Cardiac muscle cell (in vitro differentiated cells and primary cell): ENCODE measurements around the gene ROPN1L. TPM values are rescaled to one million over a fixed set of nuclear protein-coding genes. Genes with fewer than 3 reads are reported as not detected.

Experiments used
- DNase-seq, 2 donors: peaks; one replicate each; pipeline versions ENCODE4 v3.0.0 to v3.0.0-alpha.2; 2010 to 2017; ENCODE audit warnings: low read depth in 1 of 2, low spot score in 1 of 2
- H3K27ac ChIP-seq: fragments of 200-600 bp; sonication (generic); 2 replicates; pipeline ENCODE4 v1.5.1; 2016
- H3K27me3 ChIP-seq: fragments of 200-600 bp; sonication (generic); 2 replicates; pipeline ENCODE4 v1.6.0; 2016; ENCODE audit warnings: control low read depth
- H3K36me3 ChIP-seq: fragments of 200-600 bp; sonication (generic); 2 replicates; pipeline ENCODE4 v1.5.1; 2016; ENCODE audit warnings: control low read depth
- H3K4me1 ChIP-seq: fragments of 200-600 bp; sonication (generic); 2 replicates; pipeline ENCODE4 v1.8.1; 2017; ENCODE audit warnings: low read depth, mild to moderate bottlenecking, mixed run types
- H3K4me3 ChIP-seq: fragments of 200-600 bp; sonication (generic); 2 replicates; pipeline ENCODE4 v1.5.1; 2016; ENCODE audit warnings: mild to moderate bottlenecking
- H3K9me3 ChIP-seq: fragments of 200-600 bp; sonication (generic); 2 replicates; pipeline ENCODE4 v1.5.1; 2017; ENCODE audit warnings: low read depth, mild to moderate bottlenecking, control low read depth
- CTCF ChIP-seq: IDR thresholded peaks from 2 replicates; pipeline ENCODE4 v1.5.1; 2012; ENCODE audit warnings: low read depth, mild to moderate bottlenecking, low read length
- polyA plus RNA-seq: library from polyadenylated mRNA; unstranded; fragments of >200 nt; fragmentation: Nextera tagmentation; extraction: Ambion mirVana; gene quantifications from 2 replicates; pipeline ENCODE4 v1.2.1, GENCODE V29; 2016
- total RNA-seq: library from RNA; depleted of rRNA; stranded (reverse); fragments of >200 nt; gene quantifications from 2 replicates; pipeline ENCODE4 v1.2.3, GENCODE V29; 2016

The ROPN1L gene
- total and polyA plus RNA-seq, 2 experiments from 2014 or later = 1.3 TPM

- Histone ChIP-seq H3K27ac (no peak overlapping the region), H3K4me1 (no peaks in the 10 kb centered on the region), H3K9me3 (no peaks in the 10 kb centered on the region), H3K27me3 (no peaks in the 10 kb centered on the region), H3K4me3 (no peak overlapping the region), H3K36me3 (no peaks in the 10 kb centered on the region)
- TF ChIP-seq CTCF = no peak
- DNase-seq = no peak
Measured at GRCh38 chr5:10486511-10487344, 45.0 kb downstream of the ROPN1L start.

- no peak for TF ChIP-seq CTCF
- no peaks in the 10 kb centered on the region for H3K36me3 ChIP-seq
- H3K9me3 ChIP-seq = no peaks in the 10 kb centered on the region
- H3K27ac ChIP-seq = no peak overlapping the region
- no peaks in the 10 kb centered on the region for H3K27me3 ChIP-seq
- no peak overlapping the region for H3K4me3 ChIP-seq
- no peak for DNase-seq
- H3K4me1 ChIP-seq = no peaks in the 10 kb centered on the region
Measured at GRCh38 chr5:10488144-10488543, 46.5 kb downstream of the ROPN1L start.

- no peak for DNase-seq
- Histone ChIP-seq H3K27ac (no peak overlapping the region), H3K4me3 (no peak overlapping the region), H3K36me3 (no peaks in the 10 kb centered on the region), H3K27me3 (no peaks in the 10 kb centered on the region), H3K9me3 (no peaks in the 10 kb centered on the region), H3K4me1 (no peaks in the 10 kb centered on the region)
- TF ChIP-seq CTCF = no peak
Measured at GRCh38 chr5:10489810-10490426, 48.2 kb downstream of the ROPN1L start.

GRCh38 chr5:10490927-10491672 lies 49.4 kb downstream of the ROPN1L start:
- no peak for DNase-seq
- no peak for TF ChIP-seq CTCF
- Histone ChIP-seq H3K9me3 (no peaks in the 10 kb centered on the region), H3K27me3 (no peaks in the 10 kb centered on the region), H3K27ac (no peak overlapping the region), H3K36me3 (no peaks in the 10 kb centered on the region), H3K4me1 (no peaks in the 10 kb centered on the region), H3K4me3 (no peak overlapping the region)

- Histone ChIP-seq H3K27ac (no peak overlapping the region), H3K27me3 (no peaks in the 10 kb centered on the region), H3K36me3 (no peaks in the 10 kb centered on the region), H3K4me1 (no peaks in the 10 kb centered on the region), H3K9me3 (no peaks in the 10 kb centered on the region), H3K4me3 (no peak overlapping the region)
- no peak for DNase-seq
- TF ChIP-seq CTCF = no peak
Measured at GRCh38 chr5:10491673-10492026, 50.0 kb downstream of the ROPN1L start.
